Measurements from ENCODE around the gene CUTA. TPM values are rescaled to one million over a fixed set of nuclear protein-coding genes. Genes with fewer than 3 reads are reported as not detected.

Gene CUTA
- total and polyA plus RNA-seq, 8 donors = 12.8 to 233 (median 133) TPM

- no peak for TF ChIP-seq POLR2AphosphoS5 (IDR thresholded peaks at IDR 0.05)
- TF ChIP-seq CTCF (IDR thresholded peaks at IDR 0.05) = no peak
- no peak for TF ChIP-seq EP300 (IDR thresholded peaks at IDR 0.05)
- TF ChIP-seq POLR2A (IDR thresholded peaks at IDR 0.05) = no peak
- 91 to 98% (median 94%) methylated on average over 4 of the region's 4 CpGs for WGBS, 5 donors
- DNase-seq = no peak
Measured at GRCh38 chr6:33466075-33466735, 48.3 kb upstream of the CUTA start.

DNA sequence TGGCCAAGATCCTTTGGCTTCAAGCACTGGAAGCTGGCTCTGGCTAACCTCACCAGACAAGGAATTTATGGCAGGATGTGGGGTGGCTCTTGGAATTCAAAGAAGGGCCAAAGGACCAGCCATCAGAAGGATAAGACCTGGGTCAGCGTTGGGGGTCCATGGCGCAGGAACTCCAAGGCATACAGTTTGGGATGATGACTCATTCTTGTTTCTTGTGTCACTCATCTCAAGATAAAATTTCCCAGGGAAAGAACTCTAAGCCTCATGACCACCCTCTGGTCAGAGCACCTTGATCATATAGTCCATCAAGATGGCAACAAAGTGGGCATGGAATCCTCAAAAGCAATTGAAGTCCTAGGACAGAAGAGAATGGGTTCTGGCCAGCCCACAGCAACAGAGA, 41.3 kb upstream of the CUTA start:
- Histone ChIP-seq H3K9me3 (no peaks in the 10 kb centered on the region), H3K27ac (no peak overlapping the region), H3K36me3 (peaks cover 0 to 16% (median 13%) of the 10 kb centered on the region in 4 donors), H3K27me3 (no peaks in the 10 kb centered on the region), H3K4me3 (no peak overlapping the region), H3K4me1 (peaks cover 8 to 14% (median 11%) of the 10 kb centered on the region in 4 donors)
- TF ChIP-seq POLR2A (IDR thresholded peaks at IDR 0.05) = no peak
- no peak for TF ChIP-seq POLR2AphosphoS5 (IDR thresholded peaks at IDR 0.05)
- TF ChIP-seq CTCF (IDR thresholded peaks at IDR 0.05) = no peak
- no peak for TF ChIP-seq EP300 (IDR thresholded peaks at IDR 0.05)
- intact Hi-C loops (cut with DNase I; ENCODE audit: low total_unique reads) = no loop called here
- DNase-seq = no peak
- WGBS, 5 donors = 89 to 100% (median 95%) methylated on average over 2 of the region's 2 CpGs

More at GRCh38 chr6:33466075-33466735, 48.3 kb upstream of the CUTA start:
- no peak overlapping the region for H3K27ac ChIP-seq
- H3K9me3 ChIP-seq = no peaks in the 10 kb centered on the region
- no peaks in the 10 kb centered on the region for H3K27me3 ChIP-seq
- H3K36me3 ChIP-seq = no peaks in the 10 kb centered on the region
- intact Hi-C loops (cut with DNase I; ENCODE audit: low total_unique reads) = no loop called here
- no peak overlapping the region for H3K4me3 ChIP-seq
- no peaks in the 10 kb centered on the region for H3K4me1 ChIP-seq

- Histone ChIP-seq H3K4me1 (peaks cover 9 to 17% (median 13%) of the 10 kb centered on the region in 4 donors), H3K27ac (no peak overlapping the region), H3K9me3 (no peaks in the 10 kb centered on the region), H3K36me3 (peaks cover 0 to 16% (median 13%) of the 10 kb centered on the region in 4 donors), H3K4me3 (no peak overlapping the region), H3K27me3 (no peaks in the 10 kb centered on the region)
- WGBS, 5 donors = 43 to 69% (median 55%) methylated on average over 3 of the region's 3 CpGs
- DNase-seq = no peak
- intact Hi-C loops (cut with DNase I; ENCODE audit: low total_unique reads) = no loop called here
- TF ChIP-seq POLR2A (IDR thresholded peaks at IDR 0.05) = no peak
- TF ChIP-seq POLR2AphosphoS5 (IDR thresholded peaks at IDR 0.05) = no peak
- TF ChIP-seq EP300 (IDR thresholded peaks at IDR 0.05) = no peak
- no peak for TF ChIP-seq CTCF (IDR thresholded peaks at IDR 0.05)
Measured at GRCh38 chr6:33458676-33459075, 40.8 kb upstream of the CUTA start.

- TF ChIP-seq CTCF (IDR thresholded peaks at IDR 0.05) (no peak), POLR2A (IDR thresholded peaks at IDR 0.05) (no peak), EP300 (IDR thresholded peaks at IDR 0.05) (no peak), POLR2AphosphoS5 (IDR thresholded peaks at IDR 0.05) (no peak)
- H3K27me3 ChIP-seq = no peaks in the 10 kb centered on the region
- peaks cover 0 to 19% (median 14%) of the 10 kb centered on the region in 4 donors for H3K36me3 ChIP-seq
- WGBS, 5 donors = 97 to 100% (median 98%) methylated on average over 12 of the region's 12 CpGs
- no peak overlapping the region for H3K27ac ChIP-seq
- no peak for DNase-seq
- no peaks in the 10 kb centered on the region for H3K9me3 ChIP-seq
- intact Hi-C loops (cut with DNase I; ENCODE audit: low total_unique reads) = no loop called here
- H3K4me3 ChIP-seq = no peak overlapping the region
- H3K4me1 ChIP-seq = peaks cover 18 to 34% (median 29%) of the 10 kb centered on the region in 4 donors
Measured at GRCh38 chr6:33456156-33456555, 38.2 kb upstream of the CUTA start.
